Mesendoderm (in vitro differentiated cells): Measurements from ENCODE around the gene AFDN. TPM values are rescaled to one million over a fixed set of nuclear protein-coding genes. Genes with fewer than 3 reads are reported as not detected.

ENCODE experiments used
- DNase-seq: peaks from one replicate; pipeline ENCODE4 v3.0.0; 2013
- H2AK5ac ChIP-seq: 2 replicates; pipeline ENCODE4 v1.6.1; 2013; ENCODE audit warnings: low read length, inconsistent platforms
- H2BK120ac ChIP-seq: 2 replicates; pipeline ENCODE4 v1.6.1; 2013; ENCODE audit warnings: low read depth, mild to moderate bottlenecking, low read length, moderate library complexity, mixed read lengths
- H2BK15ac ChIP-seq: replicated peaks from 2 replicates; pipeline ENCODE4 v1.6.1; 2013; ENCODE audit warnings: low read depth, mild to moderate bottlenecking, moderate library complexity
- H2BK5ac ChIP-seq: 2 replicates; pipeline ENCODE4 v1.6.1; 2013; ENCODE audit warnings: low read length, inconsistent platforms
- H3K18ac ChIP-seq: 2 replicates; pipeline ENCODE4 v1.6.1; 2013; ENCODE audit warnings: mild to moderate bottlenecking, low read length, mixed read lengths
- H3K23ac ChIP-seq: one replicate; pipeline ENCODE4 v1.6.1; 2013; ENCODE audit warnings: low read length
- H3K27ac ChIP-seq: 2 replicates; pipeline ENCODE4 v1.5.1; 2013; ENCODE audit warnings: low read depth, mild to moderate bottlenecking, inconsistent platforms, low read length, moderate library complexity
- H3K27me3 ChIP-seq: 2 replicates; pipeline ENCODE4 v1.6.1; 2013; ENCODE audit warnings: low read length, control low read depth, mild to moderate bottlenecking, inconsistent platforms; ENCODE audit not compliant: insufficient read depth, poor library complexity
- H3K36me3 ChIP-seq: 2 replicates; pipeline ENCODE4 v1.6.1; 2013; ENCODE audit warnings: low read length, inconsistent platforms; ENCODE audit not compliant: control insufficient read depth, insufficient read depth
- H3K4ac ChIP-seq: one replicate; pipeline ENCODE4 v1.6.1; 2013; ENCODE audit warnings: low read depth, mild to moderate bottlenecking, low read length, moderate library complexity
- H3K4me1 ChIP-seq: 2 replicates; pipeline ENCODE4 v1.6.1; 2013; ENCODE audit warnings: low read depth, low read length, inconsistent platforms; ENCODE audit not compliant: control insufficient read depth
- H3K4me2 ChIP-seq: 2 replicates; pipeline ENCODE4 v1.6.1; 2013; ENCODE audit warnings: low read length
- H3K4me3 ChIP-seq: 2 replicates; pipeline ENCODE4 v1.5.1; 2013; ENCODE audit warnings: mild to moderate bottlenecking, low read length
- H3K56ac ChIP-seq: one replicate; pipeline ENCODE4 v1.6.1; 2013; ENCODE audit warnings: low read length
- H3K79me1 ChIP-seq: 2 replicates; pipeline ENCODE4 v1.6.1; 2013; ENCODE audit warnings: low read length, inconsistent platforms
- H3K79me2 ChIP-seq: 2 replicates; pipeline ENCODE4 v1.6.1; 2013; ENCODE audit warnings: mild to moderate bottlenecking, low read length; ENCODE audit not compliant: control insufficient read depth, insufficient read depth
- H3K9ac ChIP-seq: 2 replicates; pipeline ENCODE4 v1.6.1; 2013; ENCODE audit warnings: low read length, inconsistent platforms
- H4K5ac ChIP-seq: one replicate; pipeline ENCODE4 v1.6.1; 2013; ENCODE audit warnings: low read length
- H4K8ac ChIP-seq: one replicate; pipeline ENCODE4 v1.6.1; 2013; ENCODE audit warnings: low read depth, mild to moderate bottlenecking, control low read depth, low read length, moderate library complexity
- WGBS: extraction: QIAGEN DNeasy Blood & Tissue Kit; methylation state at CpG from one replicate; pipeline ENCODE4 v1.1.7; 2013; ENCODE audit warnings: low lambda C conversion rate, missing lambda C conversion rate; ENCODE audit not compliant: insufficient coverage; ENCODE audit errors: extremely low coverage; 5-methylcytosine and 5-hydroxymethylcytosine counted together
- polyA plus RNA-seq, 2 experiments: library from polyadenylated mRNA; stranded (reverse); fragments of 200-250 nt; gene quantifications; one replicate each; pipeline ENCODE4 v1.2.3, GENCODE V29; 2013

Gene AFDN
- polyA plus RNA-seq (2013, experiment 1 of 2) = 115 TPM
- 113 TPM for polyA plus RNA-seq (2013, experiment 2 of 2)

- peak within 1 kb of the TSS; percentile 79 for H2BK120ac ChIP-seq
- peak; percentile 62 for DNase-seq
- H2BK5ac ChIP-seq = peak within 1 kb of the TSS; percentile 93
- peaks cover 2% of the 10 kb centered on the region for H3K79me1 ChIP-seq
- peak within 1 kb of the TSS; percentile 47 for H2BK15ac ChIP-seq
- no peak within 1 kb of the TSS for H4K5ac ChIP-seq
- no peaks in the 10 kb centered on the region for H3K27me3 ChIP-seq
- peak within 1 kb of the TSS; percentile 96 for H3K18ac ChIP-seq
- H2AK5ac ChIP-seq = no peak within 1 kb of the TSS
- H3K27ac ChIP-seq = peak within 1 kb of the TSS; percentile 97
- peak within 1 kb of the TSS; percentile 100 for H3K23ac ChIP-seq
- H3K9ac ChIP-seq = peak within 1 kb of the TSS; percentile 93
- H3K79me2 ChIP-seq = peaks cover 31% of the 10 kb centered on the region
- H3K4me1 ChIP-seq = no peaks in the 10 kb centered on the region
- peak within 1 kb of the TSS; percentile 89 for H3K4ac ChIP-seq
- H3K4me2 ChIP-seq = peak within 1 kb of the TSS; percentile 80
- WGBS = no CpG with 5 or more reads among the region's 108 CpGs
- peak within 1 kb of the TSS; percentile 91 for H3K4me3 ChIP-seq
- peaks cover 3% of the 10 kb centered on the region for H3K36me3 ChIP-seq
- H4K8ac ChIP-seq = peak within 1 kb of the TSS; percentile 86
- peak within 1 kb of the TSS; percentile 97 for H3K56ac ChIP-seq
Observed at GRCh38 chr6:167826896-167827582, at the start of gene AFDN. Gene AFDN (plus strand): TSS chr6:167826911. CDS start chr6:167827133, 222 bp downstream.

- no peaks in the 10 kb centered on the region for H3K36me3 ChIP-seq
- DNase-seq = no peak
- no peak overlapping the region for H2BK15ac ChIP-seq
- no peak overlapping the region for H2BK120ac ChIP-seq
- no peak overlapping the region for H3K9ac ChIP-seq
- H3K79me2 ChIP-seq = no peaks in the 10 kb centered on the region
- H3K4me2 ChIP-seq = no peak overlapping the region
- whole genome bisulfite sequencing = no CpG with 5 or more reads among the region's 21 CpGs
- H3K23ac ChIP-seq = no peak overlapping the region
- H3K18ac ChIP-seq = no peak overlapping the region
- H3K79me1 ChIP-seq = no peaks in the 10 kb centered on the region
- no peaks in the 10 kb centered on the region for H3K4me1 ChIP-seq
- H3K4me3 ChIP-seq = no peak overlapping the region
- H2AK5ac ChIP-seq = no peak overlapping the region
- H3K27me3 ChIP-seq = no peaks in the 10 kb centered on the region
- H2BK5ac ChIP-seq = no peak overlapping the region
- no peak overlapping the region for H4K5ac ChIP-seq
- H3K4ac ChIP-seq = no peak overlapping the region
- no peak overlapping the region for H3K27ac ChIP-seq
- H4K8ac ChIP-seq = no peak overlapping the region
- H3K56ac ChIP-seq = no peak overlapping the region
Observed at GRCh38 chr6:167778497-167779128, 48.1 kb upstream of the AFDN start.

- H3K56ac ChIP-seq = no peak overlapping the region
- no peak overlapping the region for H2AK5ac ChIP-seq
- H3K9ac ChIP-seq = no peak overlapping the region
- no CpG with 5 or more reads among the region's 20 CpGs for WGBS
- H3K18ac ChIP-seq = no peak overlapping the region
- H4K5ac ChIP-seq = no peak overlapping the region
- no peak overlapping the region for H4K8ac ChIP-seq
- H3K4ac ChIP-seq = no peak overlapping the region
- no peak overlapping the region for H3K27ac ChIP-seq
- DNase-seq = no peak
- no peak overlapping the region for H2BK120ac ChIP-seq
- no peak overlapping the region for H3K4me3 ChIP-seq
- no peaks in the 10 kb centered on the region for H3K27me3 ChIP-seq
- H3K4me2 ChIP-seq = no peak overlapping the region
- H3K4me1 ChIP-seq = no peaks in the 10 kb centered on the region
- H3K79me1 ChIP-seq = no peaks in the 10 kb centered on the region
- no peak overlapping the region for H3K23ac ChIP-seq
- no peaks in the 10 kb centered on the region for H3K36me3 ChIP-seq
- no peaks in the 10 kb centered on the region for H3K79me2 ChIP-seq
- H2BK15ac ChIP-seq = no peak overlapping the region
- no peak overlapping the region for H2BK5ac ChIP-seq
Observed at GRCh38 chr6:167779129-167779992, 47.4 kb upstream of the AFDN start.

- H3K18ac ChIP-seq = no peak overlapping the region
- no peak overlapping the region for H3K23ac ChIP-seq
- H3K79me1 ChIP-seq = no peaks in the 10 kb centered on the region
- no peak overlapping the region for H3K27ac ChIP-seq
- no peak overlapping the region for H2AK5ac ChIP-seq
- no peak overlapping the region for H4K5ac ChIP-seq
- H3K4ac ChIP-seq = no peak overlapping the region
- no peaks in the 10 kb centered on the region for H3K4me1 ChIP-seq
- no peak overlapping the region for H3K56ac ChIP-seq
- no peak for DNase-seq
- no peak overlapping the region for H4K8ac ChIP-seq
- no peak overlapping the region for H2BK15ac ChIP-seq
- H2BK120ac ChIP-seq = no peak overlapping the region
- H3K36me3 ChIP-seq = no peaks in the 10 kb centered on the region
- H3K9ac ChIP-seq = no peak overlapping the region
- H3K79me2 ChIP-seq = no peaks in the 10 kb centered on the region
- H2BK5ac ChIP-seq = no peak overlapping the region
- no peaks in the 10 kb centered on the region for H3K27me3 ChIP-seq
- no CpG with 5 or more reads among the region's 15 CpGs for WGBS
- H3K4me3 ChIP-seq = no peak overlapping the region
- no peak overlapping the region for H3K4me2 ChIP-seq
Observed at GRCh38 chr6:167779993-167780655, 46.6 kb upstream of the AFDN start.

- no peaks in the 10 kb centered on the region for H3K27me3 ChIP-seq
- H3K23ac ChIP-seq = no peak overlapping the region
- H2BK15ac ChIP-seq = no peak overlapping the region
- H3K79me2 ChIP-seq = no peaks in the 10 kb centered on the region
- H4K5ac ChIP-seq = no peak overlapping the region
- no peak overlapping the region for H3K4me3 ChIP-seq
- no peak overlapping the region for H2BK5ac ChIP-seq
- H3K9ac ChIP-seq = no peak overlapping the region
- no peaks in the 10 kb centered on the region for H3K4me1 ChIP-seq
- no peaks in the 10 kb centered on the region for H3K79me1 ChIP-seq
- H2BK120ac ChIP-seq = no peak overlapping the region
- no peak overlapping the region for H3K4ac ChIP-seq
- no peak overlapping the region for H2AK5ac ChIP-seq
- no peak overlapping the region for H3K18ac ChIP-seq
- H3K36me3 ChIP-seq = no peaks in the 10 kb centered on the region
- WGBS = no CpG with 5 or more reads among the region's 15 CpGs
- H4K8ac ChIP-seq = no peak overlapping the region
- no peak overlapping the region for H3K56ac ChIP-seq
- DNase-seq = no peak
- no peak overlapping the region for H3K4me2 ChIP-seq
- no peak overlapping the region for H3K27ac ChIP-seq
Observed at GRCh38 chr6:167781066-167781767, 45.5 kb upstream of the AFDN start.
